ENCODE results near the gene NCAM1.

NCAM1 gene

GRCh38 chr11:113270080-113270479 lies 308.9 kb downstream of the NCAM1 start:
- no peak overlapping the region for H3K27ac ChIP-seq
- TF ChIP-seq, protein P1, sequence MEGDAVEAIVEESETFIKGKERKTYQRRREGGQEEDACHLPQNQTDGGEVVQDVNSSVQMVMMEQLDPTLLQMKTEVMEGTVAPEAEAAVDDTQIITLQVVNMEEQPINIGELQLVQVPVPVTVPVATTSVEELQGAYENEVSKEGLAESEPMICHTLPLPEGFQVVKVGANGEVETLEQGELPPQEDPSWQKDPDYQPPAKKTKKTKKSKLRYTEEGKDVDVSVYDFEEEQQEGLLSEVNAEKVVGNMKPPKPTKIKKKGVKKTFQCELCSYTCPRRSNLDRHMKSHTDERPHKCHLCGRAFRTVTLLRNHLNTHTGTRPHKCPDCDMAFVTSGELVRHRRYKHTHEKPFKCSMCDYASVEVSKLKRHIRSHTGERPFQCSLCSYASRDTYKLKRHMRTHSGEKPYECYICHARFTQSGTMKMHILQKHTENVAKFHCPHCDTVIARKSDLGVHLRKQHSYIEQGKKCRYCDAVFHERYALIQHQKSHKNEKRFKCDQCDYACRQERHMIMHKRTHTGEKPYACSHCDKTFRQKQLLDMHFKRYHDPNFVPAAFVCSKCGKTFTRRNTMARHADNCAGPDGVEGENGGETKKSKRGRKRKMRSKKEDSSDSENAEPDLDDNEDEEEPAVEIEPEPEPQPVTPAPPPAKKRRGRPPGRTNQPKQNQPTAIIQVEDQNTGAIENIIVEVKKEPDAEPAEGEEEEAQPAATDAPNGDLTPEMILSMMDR (IDR thresholded peaks at IDR 0.05; ENCODE audit: low read depth, low read length): no peak
- H3K4me3 ChIP-seq (ENCODE audit: low read depth, low read length): no peak overlapping the region
- H3K27me3 ChIP-seq (ENCODE audit: insufficient read depth, low read depth, severe bottlenecking): no peaks in the 10 kb centered on the region
- no peak for DNase-seq
- no peaks in the 10 kb centered on the region for H3K9me3 ChIP-seq (ENCODE audit: severe bottlenecking)
- H3K36me3 ChIP-seq: peaks cover under 1% of the 10 kb centered on the region; the same call in 1 of the 2 replicates

DNA sequence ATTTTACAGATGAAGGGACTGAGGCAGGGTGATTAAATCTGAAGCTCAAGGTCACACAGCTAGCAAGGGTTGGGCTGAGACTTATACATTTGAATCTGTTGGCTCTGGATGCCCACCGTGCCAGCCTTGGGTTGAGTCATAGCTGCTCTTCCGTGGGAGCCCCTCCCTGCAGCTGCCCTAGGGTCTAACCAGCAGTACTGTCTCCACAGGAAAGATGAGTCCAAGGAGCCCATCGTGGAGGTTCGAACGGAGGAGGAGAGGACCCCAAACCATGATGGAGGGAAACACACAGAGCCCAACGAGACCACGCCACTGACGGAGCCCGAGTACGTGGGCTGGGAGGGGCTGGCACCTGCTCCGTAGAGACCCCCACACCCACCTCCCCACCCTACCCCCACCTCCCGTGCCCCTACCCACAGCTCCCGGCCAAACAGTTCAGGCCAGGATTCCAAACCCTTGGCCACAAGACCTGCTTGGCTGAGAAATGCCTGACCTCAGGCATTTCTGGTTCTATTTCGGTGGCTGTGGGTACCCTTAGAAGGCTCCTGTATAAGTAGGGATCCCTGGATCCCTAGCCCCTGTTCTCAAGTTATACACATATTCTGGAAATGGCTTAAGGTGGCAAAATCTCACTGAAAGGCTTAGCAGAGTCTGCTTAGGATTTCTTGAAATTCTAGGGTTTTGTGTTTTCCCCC lies 310.5 kb downstream of the NCAM1 start:
- H3K4me3 ChIP-seq (ENCODE audit: low read depth, low read length): no peak overlapping the region
- no peak for DNase-seq
- H3K27me3 ChIP-seq (ENCODE audit: insufficient read depth, low read depth, severe bottlenecking): no peaks in the 10 kb centered on the region
- no peak overlapping the region for H3K27ac ChIP-seq
- peaks cover 8% of the 10 kb centered on the region for H3K36me3 ChIP-seq
- no peaks in the 10 kb centered on the region for H3K9me3 ChIP-seq (ENCODE audit: severe bottlenecking)
- TF ChIP-seq, protein P1 (IDR thresholded peaks at IDR 0.05; ENCODE audit: low read depth, low read length): no peak

DNA sequence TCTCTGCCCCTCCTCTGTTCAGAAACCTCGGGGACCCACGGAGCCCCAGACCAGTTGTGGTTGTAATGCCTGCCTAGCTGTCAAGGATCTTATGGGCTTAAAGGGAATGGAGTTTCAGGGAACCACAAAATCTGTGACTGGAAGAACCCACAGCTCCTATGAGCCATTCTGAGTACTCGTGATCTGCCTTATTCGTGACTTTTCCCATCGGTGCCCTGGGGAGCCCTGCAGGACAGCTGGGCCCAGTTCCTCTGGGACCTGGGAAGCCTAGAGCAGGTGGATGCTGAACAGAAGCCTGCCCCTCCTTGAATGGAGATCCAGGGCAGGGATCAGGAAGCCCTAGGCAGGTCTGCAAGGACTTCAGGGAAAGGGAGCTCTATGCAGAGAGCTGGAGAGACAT lies 311.1 kb downstream of the NCAM1 start:
- DNase-seq: no peak
- no peak overlapping the region for H3K27ac ChIP-seq
- H3K27me3 ChIP-seq (ENCODE audit: insufficient read depth, low read depth, severe bottlenecking): no peaks in the 10 kb centered on the region
- H3K36me3 ChIP-seq: peaks cover 8% of the 10 kb centered on the region
- TF ChIP-seq, protein P1 (IDR thresholded peaks at IDR 0.05; ENCODE audit: low read depth, low read length): no peak
- no peak overlapping the region for H3K4me3 ChIP-seq (ENCODE audit: low read depth, low read length)
- H3K9me3 ChIP-seq (ENCODE audit: severe bottlenecking): no peaks in the 10 kb centered on the region

DNA sequence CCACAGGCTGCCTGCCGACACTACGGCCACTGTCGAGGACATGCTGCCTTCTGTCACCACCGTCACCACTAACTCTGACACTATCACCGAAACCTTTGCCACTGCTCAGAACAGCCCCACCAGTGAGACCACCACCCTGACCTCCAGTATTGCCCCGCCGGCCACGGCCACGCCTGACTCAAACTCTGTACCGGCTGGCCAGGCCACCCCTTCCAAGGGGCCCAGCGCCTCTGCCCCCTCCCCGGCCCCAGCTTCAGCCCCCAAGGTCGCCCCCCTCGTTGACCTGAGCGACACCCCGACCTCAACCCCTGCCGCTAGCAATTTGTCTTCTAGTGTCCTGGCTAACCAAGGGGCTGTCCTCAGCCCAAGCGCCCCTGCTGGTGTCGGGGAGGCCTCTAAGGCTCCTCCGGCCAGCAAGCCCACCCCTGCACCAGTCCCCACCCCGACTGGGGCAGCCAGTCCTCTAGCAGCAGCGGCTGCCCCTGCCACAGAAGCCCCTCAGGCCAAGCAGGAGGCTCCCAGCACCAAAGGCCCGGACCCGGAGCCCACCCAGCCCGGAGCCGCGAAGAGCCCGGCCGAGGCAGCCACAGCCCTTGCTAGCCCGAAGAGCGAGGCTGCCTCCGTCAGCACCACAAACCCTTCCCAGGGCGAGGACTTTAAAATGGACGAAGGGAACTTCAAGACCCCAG lies 311.9 kb downstream of the NCAM1 start:
- DNase-seq: no peak
- Histone ChIP-seq H3K9me3 (ENCODE audit: severe bottlenecking) (no peaks in the 10 kb centered on the region), H3K27ac (no peak overlapping the region), H3K4me3 (ENCODE audit: low read depth, low read length) (no peak overlapping the region), H3K27me3 (ENCODE audit: insufficient read depth, low read depth, severe bottlenecking) (no peaks in the 10 kb centered on the region), H3K36me3 (peaks cover 8% of the 10 kb centered on the region)
- TF ChIP-seq, protein P1 (IDR thresholded peaks at IDR 0.05; ENCODE audit: low read depth, low read length): no peak

DNA sequence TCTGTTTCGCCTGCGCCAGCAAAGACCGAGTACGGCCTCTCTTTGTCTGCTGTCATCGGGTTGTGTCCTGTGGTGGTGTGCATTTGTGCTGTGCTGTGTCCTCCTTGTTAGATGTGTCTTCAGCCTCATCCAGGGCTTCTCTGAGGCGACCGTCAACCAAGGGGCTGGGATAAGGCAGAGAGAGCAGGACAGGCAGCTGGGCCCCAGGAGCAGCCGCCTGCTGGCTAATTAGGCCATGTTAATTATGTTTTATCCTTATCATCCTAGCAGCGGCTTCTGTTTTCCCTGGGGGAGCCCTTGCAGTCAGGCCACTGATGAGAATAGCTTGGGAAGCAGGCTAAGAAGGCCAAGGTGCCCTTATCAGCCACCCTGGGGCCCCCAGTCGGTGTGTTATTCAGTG lies 312.5 kb downstream of the NCAM1 start:
- DNase-seq: no peak
- Histone ChIP-seq H3K4me3 (ENCODE audit: low read depth, low read length) (no peak overlapping the region), H3K36me3 (peaks cover 8% of the 10 kb centered on the region), H3K27ac (no peak overlapping the region), H3K27me3 (ENCODE audit: insufficient read depth, low read depth, severe bottlenecking) (no peaks in the 10 kb centered on the region), H3K9me3 (ENCODE audit: severe bottlenecking) (no peaks in the 10 kb centered on the region)
- TF ChIP-seq, protein P1 (IDR thresholded peaks at IDR 0.05; ENCODE audit: low read depth, low read length): no peak

All from WERI-Rb-1 (cell line).